ENCODE measurements around the gene CSGALNACT2. TPM values are rescaled to one million over a fixed set of nuclear protein-coding genes. Genes with fewer than 3 reads are reported as not detected.
A peak's percentile ranks its signal among the peaks of the same experiment; 100 is the strongest.

The CSGALNACT2 gene
- total RNA-seq, 1 donor from 2014 or later, result 10.4 TPM

GRCh38 chr10:43200538-43201390 lies 62.5 kb downstream of the CSGALNACT2 start:
- no peak for TF ChIP-seq CTCF (conservative IDR thresholded peaks at IDR 0.05; ENCODE audit: low read depth, low read length)
- H3K4me3 ChIP-seq (ENCODE audit: low read depth, low read length), result no peak overlapping the region
- no peak for DNase-seq (ENCODE audit: low read depth)

GRCh38 chr10:43201545-43202131 lies 63.4 kb downstream of the CSGALNACT2 start:
- H3K4me3 ChIP-seq (ENCODE audit: low read depth, low read length), result no peak overlapping the region
- TF ChIP-seq CTCF (conservative IDR thresholded peaks at IDR 0.05; ENCODE audit: low read depth, low read length), result no peak
- DNase-seq (ENCODE audit: low read depth), result no peak

GRCh38 chr10:43202224-43202656 lies 64.0 kb downstream of the CSGALNACT2 start:
- no peak for DNase-seq (ENCODE audit: low read depth)
- peak overlapping the region; percentile 41 for H3K4me3 ChIP-seq (ENCODE audit: low read depth, low read length)
- TF ChIP-seq CTCF (conservative IDR thresholded peaks at IDR 0.05; ENCODE audit: low read depth, low read length), result peak; percentile 64

DNA sequence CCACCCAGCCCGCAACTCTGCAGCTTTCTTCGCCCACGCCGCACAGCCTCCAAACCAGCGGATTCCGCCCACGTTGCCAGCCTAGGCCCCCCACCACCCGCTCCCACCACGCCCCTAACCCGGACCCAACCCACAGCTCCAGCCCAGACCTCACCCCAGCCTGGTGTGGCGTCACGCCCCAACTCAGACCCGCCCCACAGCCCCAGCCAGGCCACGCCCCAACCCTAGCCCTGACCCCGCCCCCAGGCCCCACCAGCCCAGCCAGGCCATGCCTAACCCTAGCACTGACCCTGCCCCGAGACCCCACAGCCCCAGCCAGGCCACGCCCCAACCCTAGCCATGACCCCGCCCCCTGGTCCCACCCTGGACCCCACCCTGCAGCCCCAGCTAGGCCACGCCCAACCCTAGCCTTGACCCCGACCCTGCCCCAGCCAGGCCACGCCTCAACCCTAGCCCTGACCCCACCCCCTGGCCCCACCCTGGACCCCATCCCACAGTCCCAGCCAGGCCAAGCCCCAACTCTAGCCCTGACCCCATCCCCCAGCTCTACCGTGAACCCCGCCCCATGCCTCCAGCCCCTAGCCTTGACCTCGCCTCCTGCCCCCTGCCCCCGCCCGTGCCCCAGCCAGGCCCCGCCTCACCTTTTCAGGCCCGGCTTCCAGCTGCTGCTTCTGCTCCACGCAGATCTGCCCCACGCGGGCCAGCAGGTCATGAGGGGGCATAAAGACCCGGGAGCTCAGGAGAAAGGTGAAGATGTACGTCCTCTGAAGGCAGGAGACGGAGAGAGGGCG lies 64.6 kb downstream of the CSGALNACT2 start:
- H3K4me3 ChIP-seq (ENCODE audit: low read depth, low read length), result peak overlapping the region; percentile 41
- DNase-seq (ENCODE audit: low read depth), result no peak
- no peak for TF ChIP-seq CTCF (conservative IDR thresholded peaks at IDR 0.05; ENCODE audit: low read depth, low read length)

DNA sequence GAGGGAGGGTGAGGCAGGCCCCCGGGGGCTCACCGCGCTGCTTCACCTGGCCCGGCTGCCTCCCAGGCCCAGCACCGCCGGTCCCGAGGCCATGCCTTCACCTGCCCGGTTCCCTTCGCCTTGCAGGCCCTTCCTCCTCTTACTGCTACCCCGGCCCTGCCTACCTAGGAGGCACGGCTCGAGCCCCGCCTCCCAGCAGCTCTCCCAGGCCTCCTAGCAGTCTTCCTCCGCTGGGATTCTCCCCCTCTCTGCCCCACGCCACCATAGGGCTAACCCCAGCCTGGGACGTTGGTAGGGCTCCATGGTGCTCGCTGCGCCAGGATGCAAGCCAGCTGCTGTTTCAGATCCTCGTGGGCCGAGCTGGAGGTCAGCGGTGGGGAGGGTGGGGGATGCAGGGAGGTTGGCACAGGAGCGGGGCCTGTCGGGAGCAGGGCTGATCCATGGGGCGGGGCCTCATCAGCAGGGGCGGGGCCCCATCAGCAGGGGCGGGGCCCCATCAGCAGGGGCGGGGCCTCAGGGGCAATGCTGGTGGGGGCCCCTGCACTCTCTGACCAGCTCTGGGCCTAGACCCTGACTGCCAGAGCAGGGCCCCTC lies 65.3 kb downstream of the CSGALNACT2 start:
- TF ChIP-seq CTCF (conservative IDR thresholded peaks at IDR 0.05; ENCODE audit: low read depth, low read length), result no peak
- no peak for DNase-seq (ENCODE audit: low read depth)
- H3K4me3 ChIP-seq (ENCODE audit: low read depth, low read length), result no peak overlapping the region

DNA sequence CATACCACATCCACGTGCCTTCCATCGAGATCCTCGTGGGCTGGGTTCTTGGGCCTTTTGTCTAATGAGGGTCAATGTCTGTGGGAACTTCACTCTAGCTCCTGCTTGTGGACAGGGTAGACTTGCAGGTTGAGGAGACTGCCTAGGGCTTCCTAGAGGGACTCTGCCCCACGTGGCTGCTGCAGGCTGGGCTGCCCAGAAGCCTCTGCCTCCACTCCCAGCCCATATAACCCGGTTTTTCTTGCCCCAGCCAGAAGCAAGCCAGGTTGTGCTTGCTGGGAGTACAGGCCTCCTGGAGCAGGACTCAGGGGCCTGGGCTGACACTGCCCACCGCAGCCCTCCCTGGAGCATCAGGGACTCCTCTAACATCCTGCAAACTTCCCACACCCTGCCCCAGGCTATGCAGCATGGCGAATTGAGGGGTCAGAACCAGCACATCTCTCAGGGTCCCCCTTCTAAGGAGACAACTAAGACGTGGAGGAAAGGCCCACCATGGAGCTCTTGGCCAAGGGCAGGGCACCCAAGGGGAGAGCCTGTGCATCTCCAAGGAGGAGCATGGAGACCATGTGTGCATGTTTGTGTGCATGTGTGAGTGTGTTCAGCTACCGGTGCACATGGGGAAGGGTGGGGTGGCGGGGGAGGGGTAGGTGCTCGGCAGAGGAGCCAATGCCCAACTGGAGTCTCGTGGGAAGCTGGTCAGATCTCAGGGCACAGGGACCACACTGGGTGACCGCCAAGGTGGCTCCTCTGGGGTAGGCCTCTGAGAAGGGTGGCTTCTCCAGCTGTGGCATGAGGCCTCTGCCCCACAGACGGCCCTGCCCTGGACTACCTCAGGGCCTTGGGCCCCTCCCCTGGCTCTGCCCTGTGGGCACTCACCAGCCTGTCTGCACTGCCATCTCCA lies 66.0 kb downstream of the CSGALNACT2 start:
- DNase-seq (ENCODE audit: low read depth), result no peak

More for the DNA sequence above, 66.0 kb downstream of the CSGALNACT2 start:
- no peak overlapping the region for H3K4me3 ChIP-seq (ENCODE audit: low read depth, low read length)
- no peak for TF ChIP-seq CTCF (conservative IDR thresholded peaks at IDR 0.05; ENCODE audit: low read depth, low read length)

All from epithelial cell of proximal tubule (primary cell).